HL-60 (cell line): ENCODE data around the gene CD109.

ENCODE experiments used
- DNase-seq, 2 experiments: peaks; one replicate each; pipeline ENCODE4 v3.0.0-alpha.2; 2010 to 2020; ENCODE audit warnings: low read depth in 1 of 2, low spot score in 1 of 2
- H3K27ac ChIP-seq: fragments of 250-450 bp; sonication (Bioruptor Pico); replicated peaks from 2 replicates; pipeline ENCODE4 v1.5.1; 2020; ENCODE audit warnings: mild to moderate bottlenecking, moderate library complexity
- H3K27me3 ChIP-seq: fragments of 250-450 bp; sonication (Bioruptor Pico); 2 replicates; pipeline ENCODE4 v1.5.1; 2021; ENCODE audit warnings: mild to moderate bottlenecking, moderate library complexity; ENCODE audit not compliant: insufficient read depth, poor library complexity, severe bottlenecking
- H3K4me3 ChIP-seq: replicated peaks from 2 replicates; pipeline ENCODE4 v1.5.1; 2011; ENCODE audit warnings: mild to moderate bottlenecking, control low read depth, low read length; ENCODE audit not compliant: insufficient read depth
- CTCF ChIP-seq: IDR thresholded peaks from one replicate; pipeline ENCODE4 v1.5.1; 2011; ENCODE audit warnings: low read length, control low read depth, inconsistent platforms; ENCODE audit not compliant: insufficient read depth
- GABPA ChIP-seq: IDR thresholded peaks from 2 replicates; pipeline ENCODE4 v1.6.1; 2012; ENCODE audit warnings: low read depth
- POLR2AphosphoS5 ChIP-seq: IDR thresholded peaks from 2 replicates; pipeline ENCODE4 v1.6.1; 2012; ENCODE audit warnings: low read depth
- REST ChIP-seq: IDR thresholded peaks from 2 replicates; pipeline ENCODE4 v1.6.1; 2012; ENCODE audit warnings: low read depth; ENCODE audit not compliant: insufficient replicate concordance
- SPI1 ChIP-seq: IDR thresholded peaks from 2 replicates; pipeline ENCODE4 v1.6.1; 2012; ENCODE audit warnings: low read depth, mild to moderate bottlenecking, borderline replicate concordance

Gene CD109

GRCh38 chr6:73796881-73797280 lies 100.9 kb downstream of the CD109 start:
- H3K4me3 ChIP-seq = no peak overlapping the region
- no peaks in the 10 kb centered on the region for H3K27me3 ChIP-seq
- TF ChIP-seq POLR2AphosphoS5 (no peak), SPI1 (no peak), CTCF (no peak), REST (no peak), GABPA (no peak)
- no peak for DNase-seq
- no peak overlapping the region for H3K27ac ChIP-seq

GRCh38 chr6:73797861-73798260 lies 101.9 kb downstream of the CD109 start:
- Histone ChIP-seq H3K4me3 (no peak overlapping the region), H3K27ac (no peak overlapping the region), H3K27me3 (no peaks in the 10 kb centered on the region)
- no peak for TF ChIP-seq CTCF
- TF ChIP-seq GABPA = no peak
- no peak for TF ChIP-seq SPI1
- no peak for TF ChIP-seq REST
- TF ChIP-seq POLR2AphosphoS5 = no peak
- no peak for DNase-seq

GRCh38 chr6:73798592-73798991 lies 102.6 kb downstream of the CD109 start:
- H3K27me3 ChIP-seq = no peaks in the 10 kb centered on the region
- H3K4me3 ChIP-seq = no peak overlapping the region
- no peak overlapping the region for H3K27ac ChIP-seq
- TF ChIP-seq SPI1 (no peak), REST (no peak), CTCF (no peak), POLR2AphosphoS5 (no peak), GABPA (no peak)
- no peak for DNase-seq
